ENCODE results near the gene DUSP2.

DNA sequence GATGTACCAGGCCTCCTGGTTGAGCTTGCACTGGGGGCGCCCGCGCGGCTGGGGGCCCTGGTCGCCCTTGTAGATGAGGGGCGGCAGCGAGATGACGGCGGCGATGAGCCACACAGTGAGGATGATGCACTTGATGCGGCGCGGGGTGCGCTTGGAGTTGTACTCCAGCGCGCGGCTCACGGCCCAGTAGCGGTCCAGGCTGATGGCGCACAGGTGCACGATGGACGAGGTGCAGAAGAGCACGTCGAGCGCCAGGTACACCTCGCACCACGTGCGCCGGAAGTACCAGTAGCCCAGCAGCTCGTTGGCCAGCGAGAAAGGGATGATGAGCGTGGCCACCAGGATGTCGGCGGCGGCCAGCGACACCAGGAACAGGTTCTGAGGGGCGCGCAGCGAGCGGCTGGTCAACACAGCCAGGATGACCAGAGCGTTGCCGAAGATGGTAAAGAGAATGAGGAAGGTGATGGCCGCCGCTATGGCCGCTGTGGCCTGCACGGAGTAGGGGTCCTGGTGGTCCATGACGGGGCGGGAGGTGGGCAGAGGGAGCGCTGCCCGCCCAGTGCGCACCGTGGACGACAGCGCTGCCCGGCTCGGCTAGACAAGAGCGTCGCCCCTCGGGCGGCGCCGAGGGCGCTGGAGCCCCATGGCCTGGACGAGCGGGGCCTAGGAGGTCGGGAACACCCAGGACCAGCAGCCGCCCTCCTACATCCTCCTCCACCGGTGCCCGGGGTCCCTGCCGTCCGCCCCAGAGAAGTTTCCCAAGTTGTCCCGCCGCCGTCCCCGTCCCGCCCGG is 29.4 kb downstream of the DUSP2 start:
- TF ChIP-seq, protein P1, sequence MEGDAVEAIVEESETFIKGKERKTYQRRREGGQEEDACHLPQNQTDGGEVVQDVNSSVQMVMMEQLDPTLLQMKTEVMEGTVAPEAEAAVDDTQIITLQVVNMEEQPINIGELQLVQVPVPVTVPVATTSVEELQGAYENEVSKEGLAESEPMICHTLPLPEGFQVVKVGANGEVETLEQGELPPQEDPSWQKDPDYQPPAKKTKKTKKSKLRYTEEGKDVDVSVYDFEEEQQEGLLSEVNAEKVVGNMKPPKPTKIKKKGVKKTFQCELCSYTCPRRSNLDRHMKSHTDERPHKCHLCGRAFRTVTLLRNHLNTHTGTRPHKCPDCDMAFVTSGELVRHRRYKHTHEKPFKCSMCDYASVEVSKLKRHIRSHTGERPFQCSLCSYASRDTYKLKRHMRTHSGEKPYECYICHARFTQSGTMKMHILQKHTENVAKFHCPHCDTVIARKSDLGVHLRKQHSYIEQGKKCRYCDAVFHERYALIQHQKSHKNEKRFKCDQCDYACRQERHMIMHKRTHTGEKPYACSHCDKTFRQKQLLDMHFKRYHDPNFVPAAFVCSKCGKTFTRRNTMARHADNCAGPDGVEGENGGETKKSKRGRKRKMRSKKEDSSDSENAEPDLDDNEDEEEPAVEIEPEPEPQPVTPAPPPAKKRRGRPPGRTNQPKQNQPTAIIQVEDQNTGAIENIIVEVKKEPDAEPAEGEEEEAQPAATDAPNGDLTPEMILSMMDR (IDR thresholded peaks at IDR 0.05): no peak
- no peak for TF ChIP-seq POLR2A (IDR thresholded peaks at IDR 0.05)
